ENCODE data around the gene EML2. TPM values are rescaled to one million over a fixed set of nuclear protein-coding genes. Genes with fewer than 3 reads are reported as not detected.
A peak's percentile ranks its signal among the peaks of the same experiment; 100 is the strongest.

EML2 gene
- total RNA-seq, 4 donors from 2014 or later, result 3.0 to 6.7 (median 4.8) TPM

- TF ChIP-seq, protein P1, sequence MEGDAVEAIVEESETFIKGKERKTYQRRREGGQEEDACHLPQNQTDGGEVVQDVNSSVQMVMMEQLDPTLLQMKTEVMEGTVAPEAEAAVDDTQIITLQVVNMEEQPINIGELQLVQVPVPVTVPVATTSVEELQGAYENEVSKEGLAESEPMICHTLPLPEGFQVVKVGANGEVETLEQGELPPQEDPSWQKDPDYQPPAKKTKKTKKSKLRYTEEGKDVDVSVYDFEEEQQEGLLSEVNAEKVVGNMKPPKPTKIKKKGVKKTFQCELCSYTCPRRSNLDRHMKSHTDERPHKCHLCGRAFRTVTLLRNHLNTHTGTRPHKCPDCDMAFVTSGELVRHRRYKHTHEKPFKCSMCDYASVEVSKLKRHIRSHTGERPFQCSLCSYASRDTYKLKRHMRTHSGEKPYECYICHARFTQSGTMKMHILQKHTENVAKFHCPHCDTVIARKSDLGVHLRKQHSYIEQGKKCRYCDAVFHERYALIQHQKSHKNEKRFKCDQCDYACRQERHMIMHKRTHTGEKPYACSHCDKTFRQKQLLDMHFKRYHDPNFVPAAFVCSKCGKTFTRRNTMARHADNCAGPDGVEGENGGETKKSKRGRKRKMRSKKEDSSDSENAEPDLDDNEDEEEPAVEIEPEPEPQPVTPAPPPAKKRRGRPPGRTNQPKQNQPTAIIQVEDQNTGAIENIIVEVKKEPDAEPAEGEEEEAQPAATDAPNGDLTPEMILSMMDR (IDR thresholded peaks at IDR 0.05 in 4 of 5, conservative IDR thresholded peaks at IDR 0.05 in 1 of 5), result no peak
- no peak for TF ChIP-seq POLR2A (IDR thresholded peaks at IDR 0.05)
- in situ Hi-C loops (cut with MboI; ENCODE audit: low sequenced_read_pairs in 4 of 4), result loop anchor here in 1 of 4 donors (5.0 kb wide), 1 partner anchor 34 kb away; no protein-coding TSS in a partner anchor
- no peaks in the 10 kb centered on the region for H3K9me3 ChIP-seq
- H3K27ac ChIP-seq, result peak overlapping the region; percentile 53 to 77 (median 70)
- intact Hi-C loops (cut with DNase I; ENCODE audit: low total_unique reads), result loop anchor here (1.0 kb wide), 1 partner anchor 34 kb away; no protein-coding TSS in a partner anchor
- peaks cover 16 to 36% of the 10 kb centered on the region in 2 donors for H3K4me1 ChIP-seq
- H3K36me3 ChIP-seq, result no peaks in the 10 kb centered on the region
- H3K4me3 ChIP-seq, result peak overlapping the region; percentile 34 to 50 (median 47)
- ATAC-seq (peak in 1 of 2 donors; percentile 20), DNase-seq (peak; percentile 25 to 51)
- H3K27me3 ChIP-seq, result peaks cover 0 to 30% (median 25%) of the 10 kb centered on the region in 3 donors
These were observed 2.3 kb upstream of the EML2 start for GRCh38 chr19:45641274-45642105.

GRCh38 chr19:45640849-45641273 lies 1.7 kb upstream of the EML2 start:
- peaks cover 16 to 30% of the 10 kb centered on the region in 2 donors for H3K4me1 ChIP-seq
- in situ Hi-C loops (cut with MboI; ENCODE audit: low sequenced_read_pairs in 4 of 4) (loop anchor here in 1 of 4 donors (5.0 kb wide), 1 partner anchor 34 kb away; no protein-coding TSS in a partner anchor), intact Hi-C loops (cut with DNase I; ENCODE audit: low total_unique reads) (no loop called here)
- H3K27ac ChIP-seq, result peak overlapping the region in 2 of 4 donors; percentile 68 to 73
- H3K4me3 ChIP-seq, result no peak overlapping the region
- H3K36me3 ChIP-seq, result no peaks in the 10 kb centered on the region
- ATAC-seq, result no peak
- DNase-seq, result no peak
- H3K27me3 ChIP-seq, result peaks cover 0 to 23% (median 22%) of the 10 kb centered on the region in 3 donors
- H3K9me3 ChIP-seq, result no peaks in the 10 kb centered on the region
- TF ChIP-seq, protein P1 (IDR thresholded peaks at IDR 0.05 in 4 of 5, conservative IDR thresholded peaks at IDR 0.05 in 1 of 5), result no peak
- no peak for TF ChIP-seq POLR2A (IDR thresholded peaks at IDR 0.05)

- Histone ChIP-seq H3K36me3 (no peaks in the 10 kb centered on the region), H3K27me3 (peaks cover 0 to 14% (median 0%) of the 10 kb centered on the region in 3 donors), H3K4me3 (peak overlapping the region in 2 of 4 donors; percentile 57 to 62), H3K27ac (peak overlapping the region in 1 of 4 donors; percentile 37), H3K4me1 (peaks cover 16 to 28% of the 10 kb centered on the region in 2 donors), H3K9me3 (no peaks in the 10 kb centered on the region)
- intact Hi-C loops (cut with DNase I; ENCODE audit: low total_unique reads) (no loop called here), in situ Hi-C loops (cut with MboI; ENCODE audit: low sequenced_read_pairs in 4 of 4) (loop anchor here in 1 of 4 donors (10.0 kb wide), 1 partner anchor 113 kb away; no protein-coding TSS in a partner anchor)
- ATAC-seq (no peak), DNase-seq (no peak)
- TF ChIP-seq, protein P1 (IDR thresholded peaks at IDR 0.05 in 4 of 5, conservative IDR thresholded peaks at IDR 0.05 in 1 of 5), result no peak
- no peak for TF ChIP-seq POLR2A (IDR thresholded peaks at IDR 0.05)
These were observed 1.1 kb downstream of the EML2 start for GRCh38 chr19:45637890-45638667.

- intact Hi-C loops (cut with DNase I; ENCODE audit: low total_unique reads) (no loop called here), in situ Hi-C loops (cut with MboI; ENCODE audit: low sequenced_read_pairs in 4 of 4) (loop anchor here in 1 of 4 donors (10.0 kb wide), 1 partner anchor 112 kb away; no protein-coding TSS in a partner anchor)
- no peak for ATAC-seq
- H3K9me3 ChIP-seq, result no peaks in the 10 kb centered on the region
- peaks cover 0 to 14% (median 0%) of the 10 kb centered on the region in 3 donors for H3K27me3 ChIP-seq
- DNase-seq, result no peak
- peaks cover 11 to 18% of the 10 kb centered on the region in 2 donors for H3K4me1 ChIP-seq
- H3K36me3 ChIP-seq, result no peaks in the 10 kb centered on the region
- no peak overlapping the region for H3K4me3 ChIP-seq
- TF ChIP-seq, protein P1 (IDR thresholded peaks at IDR 0.05 in 4 of 5, conservative IDR thresholded peaks at IDR 0.05 in 1 of 5), result no peak
- no peak for TF ChIP-seq POLR2A (IDR thresholded peaks at IDR 0.05)
- H3K27ac ChIP-seq, result peak overlapping the region in 2 of 4 donors; percentile 3 to 39
These were observed 2.3 kb downstream of the EML2 start for GRCh38 chr19:45636902-45637301.
